GM21619 (cell line): Measurements from ENCODE around the gene MKRN3.
"Not testable (repeated sequence)": the region's sequence is repeated elsewhere in the genome, so short reads cannot be mapped to it uniquely, and the experiment has no call there.

Source experiments
- ATAC-seq: cut with Tn5 transposase; IDR thresholded peaks from one replicate; pipeline ENCODE4 v1.9.1; 2021; ENCODE audit not compliant: unreplicated experiment

MKRN3 gene

DNA sequence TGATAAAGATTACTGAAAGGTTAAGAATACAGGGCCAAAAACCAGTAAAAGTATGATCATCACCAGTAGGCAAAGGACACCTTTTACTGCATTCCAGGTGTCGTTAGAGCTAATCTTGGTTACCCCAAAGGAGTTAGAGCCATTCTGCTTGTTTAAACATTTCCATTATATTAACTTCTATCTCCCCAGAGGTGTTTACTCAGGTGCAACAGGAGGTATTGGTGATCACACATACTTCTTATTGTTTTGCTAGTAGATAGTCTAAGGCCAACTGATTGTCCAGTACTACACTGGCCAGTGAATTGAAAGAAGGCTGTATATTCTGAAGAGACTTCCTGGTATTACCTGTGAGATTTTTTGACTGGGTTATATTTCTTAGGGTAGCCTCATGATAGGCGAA is 22.8 kb downstream of the MKRN3 start:
- ATAC-seq: no peak

DNA sequence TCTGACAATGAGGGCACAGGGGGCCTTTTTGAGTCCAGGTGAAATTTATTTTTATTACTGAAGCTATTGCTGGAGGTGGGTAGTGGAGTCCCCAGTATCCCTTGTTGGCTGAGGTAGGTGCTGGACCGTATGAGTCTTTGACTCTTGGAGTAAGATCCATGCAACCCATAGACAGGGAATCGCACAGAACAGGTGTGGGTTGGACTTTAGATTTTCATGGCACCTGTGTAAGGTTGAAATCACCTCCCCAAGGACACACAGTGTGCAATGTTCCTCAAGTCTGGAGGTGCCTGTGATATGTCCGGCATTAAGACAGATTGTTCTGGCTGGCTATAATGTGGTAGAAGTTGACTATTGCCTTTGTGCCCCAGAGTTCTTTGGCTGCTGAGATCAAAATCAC is 23.5 kb downstream of the MKRN3 start:
- ATAC-seq: no peak

GRCh38 chr15:23594252-23594770 is 28.8 kb downstream of the MKRN3 start:
- ATAC-seq: no peak

DNA sequence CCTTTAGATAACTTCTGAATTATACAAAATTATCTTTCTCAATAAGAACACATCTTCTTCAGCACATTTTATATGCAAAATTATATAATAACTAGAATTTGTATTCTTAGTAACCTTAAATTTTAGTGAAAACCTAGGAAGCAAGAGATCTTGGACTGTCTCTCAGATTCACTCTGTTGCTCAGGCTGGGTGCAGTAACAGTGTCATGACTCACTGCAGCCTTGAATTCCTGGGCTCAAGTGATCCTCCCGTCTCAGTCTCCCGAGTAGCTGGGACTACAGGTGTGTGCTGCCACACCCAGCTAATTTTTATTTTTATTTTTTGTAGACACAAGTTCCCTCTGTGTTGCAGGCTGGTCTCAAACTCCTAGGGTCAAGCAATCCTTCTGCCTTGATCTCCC is 29.9 kb downstream of the MKRN3 start:
- no peak for ATAC-seq

DNA sequence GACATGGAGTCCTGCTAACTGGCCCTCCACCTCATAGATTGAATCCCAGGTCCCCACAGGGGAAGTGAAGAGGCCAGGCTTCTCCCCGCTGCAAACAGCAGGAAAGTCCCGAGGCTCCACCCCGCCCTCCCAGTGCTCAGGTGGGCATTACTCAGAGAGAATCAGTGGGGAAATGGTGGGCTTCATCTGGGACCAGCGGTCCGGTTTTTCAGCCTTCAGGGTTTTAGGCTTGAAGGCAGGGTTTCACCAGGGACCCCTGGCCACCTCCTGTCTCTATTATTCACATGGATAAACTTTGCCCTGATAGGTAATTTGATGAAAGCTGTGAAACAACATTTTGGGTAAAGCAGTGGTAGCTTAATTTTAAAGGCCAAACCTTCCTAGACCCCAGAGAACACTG is 31.3 kb downstream of the MKRN3 start:
- no peak for ATAC-seq

DNA sequence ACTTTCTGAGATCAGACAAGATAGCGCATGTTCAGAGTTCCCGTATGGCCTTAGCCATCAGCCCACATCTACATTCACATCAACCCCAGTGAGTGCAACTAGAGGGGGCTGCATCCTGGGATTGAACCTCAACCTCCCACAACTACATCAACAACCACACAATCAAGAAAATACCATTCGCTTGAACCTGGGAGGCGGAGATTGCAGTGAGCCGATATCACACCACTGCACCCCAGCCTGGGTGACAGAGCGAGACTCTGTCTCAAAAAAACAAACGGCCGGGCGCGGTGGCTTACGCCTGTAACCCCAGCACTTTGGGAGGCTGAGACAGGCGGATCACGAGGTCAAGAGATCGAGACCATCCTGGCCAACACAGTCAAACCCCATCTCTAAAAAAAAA is 31.8 kb downstream of the MKRN3 start:
- ATAC-seq: not testable (repeated sequence)

GRCh38 chr15:23599053-23599452 is 33.6 kb downstream of the MKRN3 start:
- no peak for ATAC-seq

GRCh38 chr15:23602124-23602523 is 36.6 kb downstream of the MKRN3 start:
- ATAC-seq: no peak

DNA sequence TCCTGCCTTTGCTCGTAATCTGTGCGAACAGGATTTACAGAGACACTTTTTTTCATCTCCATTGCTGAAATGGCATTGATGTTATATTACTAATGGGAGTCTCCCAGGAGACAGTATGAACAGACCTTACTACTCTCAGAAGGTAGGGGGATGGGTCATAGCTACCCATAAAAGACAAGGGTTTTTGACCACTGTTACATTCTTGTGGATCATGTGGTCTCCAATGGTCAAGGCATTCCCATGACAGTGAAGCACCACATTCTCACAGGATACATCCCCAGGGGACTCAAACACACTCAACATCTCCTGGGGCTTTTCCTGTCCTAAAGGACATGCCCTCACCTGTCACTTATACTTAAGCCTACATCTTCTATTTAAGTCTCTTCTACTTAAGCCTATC is 40.8 kb downstream of the MKRN3 start:
- ATAC-seq: no peak

DNA sequence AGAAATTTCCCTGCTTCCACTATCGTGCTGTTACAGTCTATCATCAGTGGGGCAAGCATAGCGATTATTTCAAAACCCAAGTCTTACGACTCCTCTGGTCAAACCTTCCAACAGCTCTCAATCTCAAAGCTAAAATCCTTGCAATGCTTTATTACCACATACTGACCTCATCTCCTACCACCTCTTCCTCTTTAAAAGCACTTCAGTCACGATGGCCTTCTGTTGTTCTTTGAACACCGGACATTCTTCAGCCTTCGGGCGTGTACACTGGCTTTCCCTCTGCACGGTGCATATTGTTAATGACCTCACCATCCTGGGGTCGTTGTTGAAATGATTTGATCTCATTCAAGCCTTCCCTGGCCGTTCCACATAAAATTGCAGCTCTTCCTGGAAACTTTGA is 51.1 kb downstream of the MKRN3 start:
- ATAC-seq: no peak
